Ovary (tissue), 9 donors: ENCODE results near the gene PKMYT1. TPM values are rescaled to one million over a fixed set of nuclear protein-coding genes. Genes with fewer than 3 reads are reported as not detected.
"Not testable (repeated sequence)": the region's sequence is repeated elsewhere in the genome, so short reads cannot be mapped to it uniquely, and the experiment has no call there.

Source experiments
- DNase-seq, 5 donors: peaks; one replicate each; pipeline ENCODE4 v3.0.0-alpha.2; 2019 to 2020
- H3K27ac ChIP-seq, 2 donors: fragments of 200-600 bp; one replicate each; pipeline versions ENCODE4 v1.5.1 to v1.8.0; 2019 to 2022
- H3K27me3 ChIP-seq: fragments of 200-600 bp; one replicate; pipeline ENCODE4 v1.8.0; 2022
- H3K36me3 ChIP-seq: fragments of 200-600 bp; sonication (generic); one replicate; pipeline ENCODE4 v1.5.1; 2019
- H3K4me1 ChIP-seq: one replicate; pipeline ENCODE4 v1.8.1; 2013; ENCODE audit warnings: mild to moderate bottlenecking, moderate library complexity; ENCODE audit not compliant: insufficient read depth
- H3K4me3 ChIP-seq: fragments of 200-600 bp; sonication (generic); one replicate; pipeline ENCODE4 v1.5.1; 2017
- H3K9me3 ChIP-seq, 2 donors: fragments of 200-600 bp in 1 of 2; sonication (generic) in 1 of 2; one replicate each; pipeline versions ENCODE4 v1.5.1 to v1.8.1; 2013 to 2019; ENCODE audit warnings: mild to moderate bottlenecking in 1 of 2, moderate library complexity in 1 of 2
- CTCF ChIP-seq, 3 donors: fragments of 450-650 bp in 2 of 3; fragments of 200-600 bp in 1 of 3; IDR thresholded peaks; one replicate each; pipeline versions ENCODE4 v1.5.1 to v1.8.0; 2016 to 2022; ENCODE audit warnings: antibody characterized with exemption in 3 of 3, mild to moderate bottlenecking in 1 of 3
- EP300 ChIP-seq: sonication (generic); formaldehyde crosslinking; IDR thresholded peaks from one replicate; pipeline ENCODE4 v1.6.1; 2017; ENCODE audit warnings: antibody characterized with exemption
- POLR2A ChIP-seq: fragments of 450-650 bp; IDR thresholded peaks from one replicate; pipeline ENCODE4 v1.6.1; 2017; ENCODE audit warnings: antibody characterized with exemption, mild to moderate bottlenecking, moderate library complexity
- WGBS, 3 donors: extraction: QIAGEN DNeasy Blood & Tissue Kit in 1 of 3; methylation state at CpG; one replicate each; pipeline versions ENCODE4 v1.1.5 to v1.1.7; 2013 to 2017; 5-methylcytosine and 5-hydroxymethylcytosine counted together
- intact Hi-C, 4 donors: fragments of 100-400 bp; cut with DNase I; formaldehyde crosslinking; loops; one replicate each; pipeline versions ENCODE4 v1.11.0 to v1.15.1; 2022 to 2023
- polyA plus RNA-seq, 2 donors: library from polyadenylated mRNA; stranded (reverse); fragments of 200-250 nt in 1 of 2; fragments of 350-450 nt in 1 of 2; fragmentation: Illumina TruSeq in 1 of 2; extraction: RNeasy Lipid Tissue Mini Kit (QIAGEN cat#74804) in 1 of 2; gene quantifications; one replicate each; pipeline ENCODE4 v1.2.3, GENCODE V29; 2013 to 2014
- total RNA-seq, 7 donors: library from RNA; depleted of rRNA in 2 of 7; stranded (reverse); fragments of >200 nt in 2 of 7; fragmentation: NEBNext Ultra II Directional in 3 of 7; extraction: Animal tissue kit (Norgen Biotek cat#: 25700) in 3 of 7; gene quantifications; one replicate each; pipeline versions ENCODE4 v1.1.0 to v1.2.4, GENCODE V29; 2016 to 2023
- donor health status: DM: no; HTN: no; CAD: no; lungs with moderate emphysema.
- donor health status: DM: no; HTN: no; CAD: no.
- donor health status: Bipolar disorder and iron deficiency.
- donor health status: DM: yes; HTN: yes; CAD: no.
- donor health status: DM: no; HTN: no; CAD: no.
- donor health status: DM: yes; HTN: yes; CAD: no.

Gene PKMYT1
- total and polyA plus RNA-seq, 9 donors, result 0.23 to 2.6 (median 0.86) TPM; not detected in 3

DNA sequence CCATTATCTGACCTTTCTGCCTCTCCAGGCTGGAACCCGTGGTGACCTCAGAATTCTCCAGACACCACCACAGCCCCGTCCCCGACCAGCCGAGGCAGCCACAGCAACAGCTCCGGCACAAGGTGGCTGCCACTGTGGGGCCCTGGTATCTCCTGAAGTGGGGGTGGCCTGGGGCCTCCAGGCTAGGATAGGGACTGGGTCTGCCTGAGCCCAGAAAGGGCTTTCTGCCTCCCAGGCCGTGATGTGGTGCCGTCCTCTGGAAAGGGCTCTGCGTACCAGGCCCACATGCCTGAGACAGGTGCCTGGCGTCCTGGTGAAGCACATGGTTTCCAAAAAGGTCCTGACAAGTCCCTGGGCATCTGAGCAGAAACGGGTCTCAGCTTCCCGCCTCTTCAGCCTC lies 51.5 kb downstream of the PKMYT1 start:
- Histone ChIP-seq H3K4me1 (peaks cover 1% of the 10 kb centered on the region), H3K27me3 (no peaks in the 10 kb centered on the region), H3K4me3 (no peak overlapping the region), H3K36me3 (no peaks in the 10 kb centered on the region), H3K9me3 (no peaks in the 10 kb centered on the region), H3K27ac (no peak overlapping the region)
- no peak for TF ChIP-seq POLR2A
- no peak for TF ChIP-seq EP300
- no peak for TF ChIP-seq CTCF (IDR thresholded peaks at IDR 0.05)
- 86 to 92% (median 89%) methylated on average over 9 to 11 of the region's 11 CpGs for WGBS, 3 donors
- DNase-seq, result no peak
- intact Hi-C loops, result loop anchor here in 1 of 4 donors (5.0 kb wide), 1 partner anchor 51 kb away; no protein-coding TSS in a partner anchor

DNA sequence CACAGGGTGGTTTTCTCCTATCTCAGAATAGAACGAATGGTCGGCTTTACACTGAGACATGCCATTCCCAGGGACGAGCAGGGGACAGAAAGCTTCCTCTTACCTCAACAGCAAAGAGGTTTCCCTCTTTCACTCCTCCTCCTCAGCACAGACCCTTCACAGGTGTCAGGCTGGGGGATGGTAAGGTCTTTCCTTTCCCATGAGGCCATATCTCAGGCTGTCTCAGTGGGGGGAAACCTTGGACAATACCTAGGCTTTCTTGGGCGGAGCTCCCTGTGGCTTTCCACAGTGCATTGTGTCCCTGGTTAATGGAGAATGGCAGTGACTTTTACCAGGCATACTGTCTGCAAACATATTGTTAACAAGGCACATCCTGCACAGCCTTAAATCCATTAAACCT lies 52.1 kb downstream of the PKMYT1 start:
- H3K36me3 ChIP-seq, H3K27ac ChIP-seq, DNase-seq, H3K4me1 ChIP-seq, H3K9me3 ChIP-seq, H3K4me3 ChIP-seq, H3K27me3 ChIP-seq: not testable (repeated sequence)
- WGBS, 3 donors, result 84 to 89% (median 87%) methylated on average over 4 of the region's 4 CpGs
- intact Hi-C loops, result loop anchor here in 1 of 4 donors (5.0 kb wide), 1 partner anchor 51 kb away; no protein-coding TSS in a partner anchor

GRCh38 chr16:2927010-2927646 lies 53.1 kb downstream of the PKMYT1 start:
- intact Hi-C loops, result loop anchor here in 1 of 4 donors (5.0 kb wide), 1 partner anchor 50 kb away; no protein-coding TSS in a partner anchor
- H3K36me3 ChIP-seq, result no peaks in the 10 kb centered on the region
- 5 to 7% (median 6%) methylated on average over 19 of the region's 19 CpGs for WGBS, 3 donors
- H3K27me3 ChIP-seq, result no peaks in the 10 kb centered on the region
- no peak overlapping the region for H3K27ac ChIP-seq
- peak; percentile 71 to 89 (median 84) for DNase-seq
- H3K4me1 ChIP-seq, result peaks cover 1% of the 10 kb centered on the region
- TF ChIP-seq CTCF (IDR thresholded peaks at IDR 0.05) (peak; percentile 74 to 91 (median 89)), POLR2A (no peak)
- no peak overlapping the region for H3K4me3 ChIP-seq
- no peaks in the 10 kb centered on the region for H3K9me3 ChIP-seq

- WGBS, 3 donors, result 74 to 76% (median 76%) methylated on average over 5 of the region's 5 CpGs
- intact Hi-C loops, result loop anchor here in 1 of 4 donors (5.0 kb wide), 1 partner anchor 49 kb away; no protein-coding TSS in a partner anchor
- Histone ChIP-seq H3K27me3 (no peaks in the 10 kb centered on the region), H3K27ac (no peak overlapping the region), H3K4me3 (no peak overlapping the region), H3K4me1 (peaks cover 1% of the 10 kb centered on the region), H3K36me3 (no peaks in the 10 kb centered on the region), H3K9me3 (no peaks in the 10 kb centered on the region)
- no peak for TF ChIP-seq EP300
- no peak for TF ChIP-seq CTCF (IDR thresholded peaks at IDR 0.05)
- TF ChIP-seq POLR2A, result no peak
- DNase-seq, result no peak
Observed at GRCh38 chr16:2926650-2926999, 53.6 kb downstream of the PKMYT1 start.

DNA sequence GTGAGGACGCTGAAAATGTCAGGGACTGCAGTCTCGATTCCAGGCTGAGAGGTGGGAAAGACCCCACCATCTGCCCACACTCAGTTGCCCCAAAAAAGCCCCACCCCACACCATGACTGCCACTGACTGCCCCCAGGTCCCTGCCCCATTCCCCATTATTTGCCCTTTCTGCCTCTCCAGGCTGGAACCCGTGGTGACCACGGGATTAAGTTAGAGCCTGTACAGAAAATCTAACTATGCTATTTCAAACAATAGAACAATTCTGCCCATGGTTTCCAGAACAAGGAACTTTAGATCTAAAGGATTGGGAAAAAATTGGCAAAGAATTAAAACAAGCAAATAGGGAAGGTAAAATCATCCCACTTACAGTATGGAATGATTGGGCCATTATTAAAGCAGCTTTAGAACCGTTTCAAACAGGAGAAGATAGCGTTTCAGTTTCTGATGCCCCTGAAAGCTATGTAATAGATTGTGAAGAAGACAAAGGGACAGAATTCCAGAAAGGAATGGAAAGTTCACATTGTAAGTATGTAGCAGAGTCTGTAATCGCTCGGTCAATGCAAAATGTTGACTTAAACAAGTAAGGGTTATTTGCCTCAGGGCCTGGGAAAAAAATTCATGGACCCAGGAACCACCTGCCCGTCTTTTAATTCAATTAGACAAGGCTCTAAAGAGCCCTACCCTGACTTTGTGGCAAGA lies 54.1 kb downstream of the PKMYT1 start:
- Histone ChIP-seq H3K27me3 (no peaks in the 10 kb centered on the region), H3K4me1 (peaks cover 1% of the 10 kb centered on the region), H3K9me3 (no peaks in the 10 kb centered on the region), H3K36me3 (no peaks in the 10 kb centered on the region), H3K4me3 (no peak overlapping the region), H3K27ac (no peak overlapping the region)
- no peak for DNase-seq
- WGBS, 3 donors, result 68 to 73% (median 69%) methylated on average over 9 of the region's 9 CpGs
- TF ChIP-seq CTCF (IDR thresholded peaks at IDR 0.05) (no peak), POLR2A (no peak), EP300 (no peak)
- intact Hi-C loops, result loop anchor here in 1 of 4 donors (5.0 kb wide), 1 partner anchor 49 kb away; no protein-coding TSS in a partner anchor
